C1 segment of cervical spinal cord (tissue), 14 donors: ENCODE measurements around the gene GABRB1.

Experiments
- DNase-seq, 14 donors: peaks; one replicate each; lab custom pipeline; 2025; lab: John Stamatoyannopoulos, UW

Gene GABRB1

GRCh38 chr4:47466056-47466785 lies 434.9 kb downstream of the GABRB1 start:
- DNase-seq, result no peak

GRCh38 chr4:47468706-47469365 lies 437.5 kb downstream of the GABRB1 start:
- no peak for DNase-seq

- DNase-seq, result no peak
These were observed 438.6 kb downstream of the GABRB1 start for GRCh38 chr4:47469951-47470350.

GRCh38 chr4:47471064-47471463 lies 439.7 kb downstream of the GABRB1 start:
- no peak for DNase-seq

GRCh38 chr4:47471591-47471990 lies 440.2 kb downstream of the GABRB1 start:
- DNase-seq, result no peak

GRCh38 chr4:47473141-47473750 lies 441.9 kb downstream of the GABRB1 start:
- DNase-seq, result no peak

GRCh38 chr4:47474799-47475198 lies 443.4 kb downstream of the GABRB1 start:
- no peak for DNase-seq

GRCh38 chr4:47475411-47475810 lies 444.0 kb downstream of the GABRB1 start:
- no peak for DNase-seq
